ENCODE measurements around the gene CATSPERB. TPM values are rescaled to one million over a fixed set of nuclear protein-coding genes. Genes with fewer than 3 reads are reported as not detected.

CATSPERB gene, protein sequence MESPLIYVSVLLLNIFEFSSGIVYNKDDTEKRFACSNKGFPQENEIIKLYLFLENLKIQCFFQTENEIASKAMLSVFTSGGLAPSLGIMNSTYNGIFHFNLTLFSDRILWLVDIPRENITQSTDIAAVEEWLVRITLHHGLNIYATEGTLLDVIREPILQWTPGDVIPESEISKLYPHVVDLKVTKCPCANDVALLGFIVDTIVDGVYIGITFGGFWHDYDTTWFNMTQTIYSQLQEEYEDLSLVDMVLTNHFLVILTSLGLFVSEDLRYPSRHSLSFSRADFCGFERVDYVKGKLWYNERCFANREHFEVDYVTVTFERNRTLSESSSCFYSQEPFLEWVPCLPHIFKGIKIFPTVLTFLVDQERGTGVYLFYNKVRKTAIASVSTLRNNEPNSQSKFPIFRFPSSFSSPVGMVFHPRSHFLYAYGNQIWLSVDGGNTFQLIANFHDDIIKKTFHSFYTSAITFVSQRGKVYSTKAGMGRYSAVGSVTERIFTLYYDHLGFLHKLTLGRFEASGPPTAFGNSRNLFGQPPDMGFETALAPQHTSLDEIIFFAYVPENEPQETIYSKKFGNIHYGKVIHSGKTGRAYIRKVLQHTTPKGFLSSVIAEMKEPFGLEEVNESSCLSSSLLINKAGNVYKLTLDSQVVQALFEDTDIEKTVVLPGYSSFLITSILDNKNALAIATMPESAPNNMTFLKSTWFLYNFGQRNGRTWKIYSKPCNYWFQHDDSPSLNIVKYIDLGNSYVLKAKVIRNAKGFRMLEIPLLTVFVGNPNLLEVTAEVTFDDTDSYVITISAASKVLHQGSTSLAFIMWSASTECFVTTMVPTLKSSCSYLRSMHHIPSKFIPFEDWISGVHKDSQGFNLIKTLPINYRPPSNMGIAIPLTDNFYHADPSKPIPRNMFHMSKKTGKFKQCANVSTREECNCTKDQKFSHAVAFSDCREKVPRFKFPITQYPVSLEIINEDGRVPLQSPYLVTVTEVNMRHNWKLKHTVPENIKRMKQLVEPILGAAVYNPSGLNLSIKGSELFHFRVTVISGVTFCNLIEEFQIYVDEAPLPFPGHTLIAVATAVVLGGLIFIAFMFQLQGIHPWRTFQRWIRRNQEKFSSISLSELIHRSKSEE
- total RNA-seq (1 to 10 TPM; 5.0 to 6.4 TPM), polyA plus RNA-seq (ENCODE audit: insufficient read depth, low read depth, low replicate concordance) (6.1 TPM)
- long read RNA-seq, donor 1: 0 reads
- long read RNA-seq, donor 2: 0 reads

DNA sequence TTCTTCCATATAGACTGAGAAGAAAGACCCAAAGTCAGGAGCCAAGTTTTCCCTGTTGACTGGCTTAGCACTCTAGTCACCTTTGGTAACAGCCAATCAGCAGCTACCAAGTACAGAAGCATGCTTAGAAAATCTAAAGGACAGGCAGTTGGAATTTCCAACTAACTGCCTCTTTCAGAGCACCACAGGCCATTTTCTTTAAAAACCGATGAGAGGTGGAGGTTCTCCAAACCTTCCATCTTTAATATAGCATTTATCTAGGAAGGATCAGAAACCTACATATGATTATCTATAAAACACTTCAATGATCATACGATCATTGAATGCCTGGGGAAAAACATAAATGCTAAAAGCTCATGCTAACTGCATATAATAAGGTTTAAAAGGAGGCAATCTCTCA is at the start of gene CATSPERB:
Gene CATSPERB (minus strand): TSS at position 101 of the 400 bp plus-strand sequence. CDS start 2,607 bp downstream, outside the sequence.
- H3K4me1 ChIP-seq: no peaks in the 10 kb centered on the region
- H3K36me3 ChIP-seq (ENCODE audit: low read depth, missing control alignments): no peaks in the 10 kb centered on the region
- H3K4me3 ChIP-seq: no peak within 1 kb of the TSS
- no peaks in the 10 kb centered on the region for H3K9me3 ChIP-seq
- intact Hi-C loops (cut with DNase I; ENCODE audit: low total_unique reads): no loop called here
- WGBS, 2 donors: 82 to 97% methylated on average over 2 of the region's 2 CpGs
- H3K27ac ChIP-seq: no peak within 1 kb of the TSS
- no peak for DNase-seq
- no peaks in the 10 kb centered on the region for H3K27me3 ChIP-seq
- TF ChIP-seq POLR2A (IDR thresholded peaks at IDR 0.05): no peak
- no peak for TF ChIP-seq CTCF (IDR thresholded peaks at IDR 0.05)

GRCh38 chr14:91780452-91780851 is 48.6 kb upstream of the CATSPERB start:
- no peak for DNase-seq
- Histone ChIP-seq H3K9me3 (no peaks in the 10 kb centered on the region), H3K36me3 (ENCODE audit: low read depth, missing control alignments) (no peaks in the 10 kb centered on the region), H3K4me1 (no peaks in the 10 kb centered on the region), H3K4me3 (no peak overlapping the region), H3K27me3 (no peaks in the 10 kb centered on the region), H3K27ac (no peak overlapping the region)
- TF ChIP-seq CTCF (IDR thresholded peaks at IDR 0.05): no peak
- no peak for TF ChIP-seq POLR2A (IDR thresholded peaks at IDR 0.05)
- intact Hi-C loops (cut with DNase I; ENCODE audit: low total_unique reads): no loop called here
- WGBS, 2 donors: 75 to 83% methylated on average over 3 of the region's 3 CpGs

DNA sequence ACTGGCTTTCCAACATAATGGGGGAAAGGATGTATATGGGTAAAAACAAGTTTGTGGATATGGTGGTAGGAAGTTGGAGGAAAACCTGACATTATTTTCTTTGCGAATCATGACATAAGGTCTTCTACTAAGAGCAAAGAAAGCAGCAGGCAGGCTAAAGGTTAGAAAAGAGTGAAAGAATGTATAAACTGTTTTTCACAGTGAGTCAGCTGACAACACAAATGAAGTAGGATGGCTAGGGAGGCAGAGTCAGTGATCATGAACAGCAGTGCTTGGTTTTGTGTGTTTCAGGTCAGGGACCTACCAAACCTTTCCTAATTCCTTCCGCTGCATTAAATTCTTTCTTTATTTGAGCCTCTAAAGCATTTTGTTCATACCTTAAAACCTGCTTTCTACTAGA is 46.3 kb upstream of the CATSPERB start:
- Histone ChIP-seq H3K4me1 (no peaks in the 10 kb centered on the region), H3K27ac (no peak overlapping the region), H3K27me3 (no peaks in the 10 kb centered on the region), H3K36me3 (ENCODE audit: low read depth, missing control alignments) (no peaks in the 10 kb centered on the region), H3K9me3 (no peaks in the 10 kb centered on the region), H3K4me3 (no peak overlapping the region)
- TF ChIP-seq CTCF (IDR thresholded peaks at IDR 0.05): no peak
- no peak for TF ChIP-seq POLR2A (IDR thresholded peaks at IDR 0.05)
- DNase-seq: no peak
- intact Hi-C loops (cut with DNase I; ENCODE audit: low total_unique reads): no loop called here
- WGBS, 2 donors: 95 to 98% methylated on average over 2 of the region's 2 CpGs

- Histone ChIP-seq H3K27me3 (no peaks in the 10 kb centered on the region), H3K36me3 (ENCODE audit: low read depth, missing control alignments) (no peaks in the 10 kb centered on the region), H3K9me3 (no peaks in the 10 kb centered on the region), H3K4me3 (no peak overlapping the region), H3K4me1 (no peaks in the 10 kb centered on the region), H3K27ac (no peak overlapping the region)
- 77 to 82% methylated on average over 5 of the region's 5 CpGs for WGBS, 2 donors
- DNase-seq: no peak
- TF ChIP-seq CTCF (IDR thresholded peaks at IDR 0.05) (no peak), POLR2A (IDR thresholded peaks at IDR 0.05) (no peak)
- intact Hi-C loops (cut with DNase I; ENCODE audit: low total_unique reads): no loop called here
Measured at GRCh38 chr14:91774140-91775096, 42.5 kb upstream of the CATSPERB start.
